ENCODE measurements around the gene RNF223. TPM values are rescaled to one million over a fixed set of nuclear protein-coding genes. Genes with fewer than 3 reads are reported as not detected.

Gene RNF223
- total and polyA plus RNA-seq, 11 donors = not detected

GRCh38 chr1:1120866-1121591 is 46.9 kb upstream of the RNF223 start:
- Histone ChIP-seq H3K27me3 (peaks cover 0 to 22% (median 0%) of the 10 kb centered on the region in 9 donors), H3K27ac (no peak overlapping the region), H3K9me3 (no peaks in the 10 kb centered on the region), H3K36me3 (no peaks in the 10 kb centered on the region), H3K4me3 (no peak overlapping the region), H3K4me1 (peaks cover 0 to 16% (median 7%) of the 10 kb centered on the region in 12 donors)
- TF ChIP-seq, protein P1, sequence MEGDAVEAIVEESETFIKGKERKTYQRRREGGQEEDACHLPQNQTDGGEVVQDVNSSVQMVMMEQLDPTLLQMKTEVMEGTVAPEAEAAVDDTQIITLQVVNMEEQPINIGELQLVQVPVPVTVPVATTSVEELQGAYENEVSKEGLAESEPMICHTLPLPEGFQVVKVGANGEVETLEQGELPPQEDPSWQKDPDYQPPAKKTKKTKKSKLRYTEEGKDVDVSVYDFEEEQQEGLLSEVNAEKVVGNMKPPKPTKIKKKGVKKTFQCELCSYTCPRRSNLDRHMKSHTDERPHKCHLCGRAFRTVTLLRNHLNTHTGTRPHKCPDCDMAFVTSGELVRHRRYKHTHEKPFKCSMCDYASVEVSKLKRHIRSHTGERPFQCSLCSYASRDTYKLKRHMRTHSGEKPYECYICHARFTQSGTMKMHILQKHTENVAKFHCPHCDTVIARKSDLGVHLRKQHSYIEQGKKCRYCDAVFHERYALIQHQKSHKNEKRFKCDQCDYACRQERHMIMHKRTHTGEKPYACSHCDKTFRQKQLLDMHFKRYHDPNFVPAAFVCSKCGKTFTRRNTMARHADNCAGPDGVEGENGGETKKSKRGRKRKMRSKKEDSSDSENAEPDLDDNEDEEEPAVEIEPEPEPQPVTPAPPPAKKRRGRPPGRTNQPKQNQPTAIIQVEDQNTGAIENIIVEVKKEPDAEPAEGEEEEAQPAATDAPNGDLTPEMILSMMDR (IDR thresholded peaks at IDR 0.05) = no peak
- no peak for TF ChIP-seq POLR2A (IDR thresholded peaks at IDR 0.05)
- intact Hi-C loops (cut with DNase I) = loop anchor here in 7 of 10 donors (2.0 to 10.0 kb wide), 8 partner anchors 104 to 171 kb away; partner anchors contain the start of genes B3GALT6 (in 2 of the 7), SDF4 (in 2 of the 7) and C1QTNF12 (in 1 of the 7)
- 70 to 80% (median 77%) methylated on average over 14 to 25 of the region's 25 CpGs for WGBS, 4 donors
- DNase-seq (peak in 3 of 5 donors; percentile 16 to 57 (median 17)), ATAC-seq (no peak)

GRCh38 chr1:1120096-1120495 is 46.0 kb upstream of the RNF223 start:
- no peak for ATAC-seq
- 59 to 63% (median 62%) methylated on average over 14 to 16 of the region's 16 CpGs for WGBS, 4 donors

GRCh38 chr1:1119272-1119890 is 45.3 kb upstream of the RNF223 start:
- 76 to 82% (median 77%) methylated on average over 20 of the region's 20 CpGs for WGBS, 4 donors
- Histone ChIP-seq H3K4me1 (peaks cover 0 to 26% (median 11%) of the 10 kb centered on the region in 12 donors), H3K27me3 (peaks cover 0 to 22% (median 0%) of the 10 kb centered on the region in 9 donors), H3K36me3 (no peaks in the 10 kb centered on the region), H3K9me3 (no peaks in the 10 kb centered on the region), H3K27ac (no peak overlapping the region), H3K4me3 (no peak overlapping the region)
- ATAC-seq (no peak), DNase-seq (peak in 3 of 5 donors; percentile 11 to 42 (median 14))
- intact Hi-C loops (cut with DNase I) = loop anchor here in 4 of 10 donors (5.0 to 10.0 kb wide), 4 partner anchors 85 to 495 kb away; partner anchors contain the start of genes B3GALT6 (in 2 of the 4), SDF4 (in 2 of the 4), AURKAIP1 (in 1 of the 4) and MIB2 (in 1 of the 4)
- no peak for TF ChIP-seq POLR2A (IDR thresholded peaks at IDR 0.05)
- TF ChIP-seq, protein P1 (IDR thresholded peaks at IDR 0.05) = no peak

More at GRCh38 chr1:1120096-1120495, 46.0 kb upstream of the RNF223 start:
- Histone ChIP-seq H3K9me3 (no peaks in the 10 kb centered on the region), H3K27me3 (peaks cover 0 to 22% (median 0%) of the 10 kb centered on the region in 9 donors), H3K36me3 (no peaks in the 10 kb centered on the region), H3K4me3 (no peak overlapping the region), H3K27ac (no peak overlapping the region), H3K4me1 (peaks cover 0 to 22% (median 9%) of the 10 kb centered on the region in 12 donors)
- intact Hi-C loops (cut with DNase I) = loop anchor here in 7 of 10 donors (2.0 to 10.0 kb wide), 8 partner anchors 105 to 172 kb away; partner anchors contain the start of genes B3GALT6 (in 2 of the 7), SDF4 (in 2 of the 7) and C1QTNF12 (in 1 of the 7)
- DNase-seq = peak in 3 of 5 donors; percentile 15 to 51 (median 19)
- TF ChIP-seq, protein P1 (IDR thresholded peaks at IDR 0.05) = no peak
- TF ChIP-seq POLR2A (IDR thresholded peaks at IDR 0.05) = no peak
